ENCODE measurements around the gene CA12.
A peak's percentile ranks its signal among the peaks of the same experiment; 100 is the strongest.

CA12 gene

GRCh38 chr15:63414474-63415120 lies 33.0 kb upstream of the CA12 start:
- peaks cover 12% of the 10 kb centered on the region for H3K4me1 Mint-ChIP-seq

GRCh38 chr15:63412551-63412950 lies 30.9 kb upstream of the CA12 start:
- Mint-ChIP-seq H3K27ac (no peak overlapping the region), H3K9me3 (peaks cover 11% of the 10 kb centered on the region)

More at GRCh38 chr15:63414474-63415120, 33.0 kb upstream of the CA12 start:
- H3K27me3 Mint-ChIP-seq (ENCODE audit: low read depth, poor library complexity): peaks cover 9% of the 10 kb centered on the region
- no peak for DNase-seq
- H3K4me3 Mint-ChIP-seq: no peak overlapping the region
- H3K36me3 Mint-ChIP-seq (ENCODE audit: low read depth): peaks cover 5% of the 10 kb centered on the region
- TF ChIP-seq CTCF (IDR thresholded peaks at IDR 0.05): no peak
- H3K27ac Mint-ChIP-seq: no peak overlapping the region
- peaks cover 9% of the 10 kb centered on the region for H3K9me3 Mint-ChIP-seq

GRCh38 chr15:63411866-63412265 lies 30.2 kb upstream of the CA12 start:
- Mint-ChIP-seq H3K4me1 (peaks cover 17% of the 10 kb centered on the region), H3K27me3 (ENCODE audit: low read depth, poor library complexity) (peaks cover 12% of the 10 kb centered on the region), H3K9me3 (peaks cover 11% of the 10 kb centered on the region), H3K4me3 (no peak overlapping the region), H3K36me3 (ENCODE audit: low read depth) (peaks cover 5% of the 10 kb centered on the region), H3K27ac (no peak overlapping the region)
- no peak for TF ChIP-seq CTCF (IDR thresholded peaks at IDR 0.05)
- no peak for DNase-seq

More at GRCh38 chr15:63412551-63412950, 30.9 kb upstream of the CA12 start:
- TF ChIP-seq CTCF (IDR thresholded peaks at IDR 0.05): no peak
- peaks cover 5% of the 10 kb centered on the region for H3K36me3 Mint-ChIP-seq (ENCODE audit: low read depth)
- no peak for DNase-seq
- H3K4me3 Mint-ChIP-seq: no peak overlapping the region
- peaks cover 9% of the 10 kb centered on the region for H3K27me3 Mint-ChIP-seq (ENCODE audit: low read depth, poor library complexity)
- peaks cover 12% of the 10 kb centered on the region for H3K4me1 Mint-ChIP-seq

GRCh38 chr15:63409179-63409578 lies 27.5 kb upstream of the CA12 start:
- DNase-seq: no peak
- Mint-ChIP-seq H3K36me3 (ENCODE audit: low read depth) (peaks cover 5% of the 10 kb centered on the region), H3K4me3 (no peak overlapping the region)

DNA sequence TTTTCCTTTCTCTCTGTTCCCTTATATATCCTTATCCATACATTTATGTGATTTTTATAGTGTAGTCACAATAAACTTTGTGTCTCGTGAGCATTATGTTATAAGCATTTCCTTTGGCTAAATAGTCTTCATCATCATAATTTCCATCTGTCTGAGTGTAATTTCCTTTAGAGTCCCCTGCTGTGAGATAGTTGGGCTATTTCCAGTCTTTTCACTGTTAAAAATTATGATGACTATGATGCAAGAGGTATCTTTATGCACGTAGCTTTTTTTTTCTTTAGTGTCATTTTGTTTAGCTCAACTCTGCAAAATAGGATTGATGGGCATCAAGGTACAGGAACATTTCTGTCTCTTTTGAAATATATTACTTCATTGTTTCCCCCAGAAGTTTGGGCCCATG lies 26.9 kb upstream of the CA12 start:
- Mint-ChIP-seq H3K27ac (no peak overlapping the region), H3K36me3 (ENCODE audit: low read depth) (peaks cover 5% of the 10 kb centered on the region), H3K27me3 (ENCODE audit: low read depth, poor library complexity) (peaks cover 10% of the 10 kb centered on the region), H3K4me1 (peaks cover 42% of the 10 kb centered on the region), H3K4me3 (no peak overlapping the region), H3K9me3 (peaks cover 7% of the 10 kb centered on the region)
- TF ChIP-seq CTCF (IDR thresholded peaks at IDR 0.05): no peak
- no peak for DNase-seq

More at GRCh38 chr15:63409179-63409578, 27.5 kb upstream of the CA12 start:
- Mint-ChIP-seq H3K27me3 (ENCODE audit: low read depth, poor library complexity) (peaks cover 10% of the 10 kb centered on the region), H3K4me1 (peaks cover 36% of the 10 kb centered on the region), H3K27ac (no peak overlapping the region), H3K9me3 (peaks cover 7% of the 10 kb centered on the region)
- no peak for TF ChIP-seq CTCF (IDR thresholded peaks at IDR 0.05)

DNA sequence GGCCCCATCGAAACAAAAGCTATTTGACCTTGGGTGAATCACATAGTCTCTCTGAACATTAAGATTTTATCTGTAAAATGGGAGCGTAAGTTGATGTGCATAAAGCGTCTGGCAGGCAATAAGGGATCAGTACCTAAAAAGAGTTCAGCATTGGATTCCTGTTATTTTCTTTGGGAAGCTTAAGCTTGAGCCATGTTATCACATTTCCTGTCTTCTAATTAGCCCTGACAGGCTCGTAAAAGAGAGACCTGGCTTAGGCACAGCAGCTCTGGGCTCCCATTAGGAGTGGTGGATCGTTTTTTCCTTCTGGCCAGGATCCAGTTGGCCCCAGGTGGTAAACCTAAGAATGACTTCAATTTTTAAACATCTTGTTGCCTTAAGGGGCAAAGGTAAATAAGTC lies 26.0 kb upstream of the CA12 start:
- H3K9me3 Mint-ChIP-seq: peaks cover 7% of the 10 kb centered on the region
- H3K27me3 Mint-ChIP-seq (ENCODE audit: low read depth, poor library complexity): peaks cover 7% of the 10 kb centered on the region
- no peak for TF ChIP-seq CTCF (IDR thresholded peaks at IDR 0.05)
- H3K4me3 Mint-ChIP-seq: no peak overlapping the region
- peaks cover 51% of the 10 kb centered on the region for H3K4me1 Mint-ChIP-seq
- H3K36me3 Mint-ChIP-seq (ENCODE audit: low read depth): peaks cover 5% of the 10 kb centered on the region
- peak overlapping the region; percentile 10 for H3K27ac Mint-ChIP-seq
- DNase-seq: no peak
